HFFc6 (cell line): Measurements from ENCODE around the gene MOB3A. TPM values are rescaled to one million over a fixed set of nuclear protein-coding genes. Genes with fewer than 3 reads are reported as not detected.
A peak's percentile ranks its signal among the peaks of the same experiment; 100 is the strongest.

ENCODE experiments used
- DNase-seq: peaks from one replicate; pipeline ENCODE4 v3.0.0-alpha.2; 2018
- H3K27ac Mint-ChIP-seq: 2 replicates; pipeline ENCODE4 v1.8.0; 2020; ENCODE audit warnings: mild to moderate bottlenecking, mixed read lengths
- H3K27me3 Mint-ChIP-seq: 2 replicates; pipeline ENCODE4 v1.8.0; 2021; ENCODE audit warnings: mild to moderate bottlenecking, moderate library complexity, mixed read lengths; ENCODE audit not compliant: insufficient read depth
- H3K36me3 Mint-ChIP-seq: 2 replicates; pipeline ENCODE4 v1.8.0; 2021; ENCODE audit warnings: low read depth, mixed read lengths
- H3K4me1 Mint-ChIP-seq: 2 replicates; pipeline ENCODE4 v1.8.0; 2020; ENCODE audit warnings: low read depth, mixed read lengths
- H3K4me3 Mint-ChIP-seq: 2 replicates; pipeline ENCODE4 v1.8.0; 2020; ENCODE audit warnings: mild to moderate bottlenecking, moderate library complexity, mixed read lengths
- H3K9me3 Mint-ChIP-seq: 2 replicates; pipeline ENCODE4 v1.8.0; 2020; ENCODE audit warnings: mild to moderate bottlenecking, mixed read lengths
- CTCF ChIP-seq: fragments of 200-600 bp; sonication (generic); IDR thresholded peaks from 2 replicates; pipeline ENCODE4 v1.5.0; 2021; ENCODE audit warnings: antibody characterized with exemption, mild to moderate bottlenecking
- total RNA-seq, 6 experiments: library from RNA; stranded (reverse); fragmentation: NEBNext Ultra II Directional; extraction: Animal tissue kit (Norgen Biotek cat#: 25700); gene quantifications; 2 replicates in 1 of 6; 3 replicates in 5 of 6; pipeline ENCODE4 v1.2.3, GENCODE V29; 2021

The MOB3A gene
- total RNA-seq, 6 experiments from 2014 or later = 47.1 to 52.6 (median 51.2) TPM

- TF ChIP-seq CTCF = no peak
- peak; percentile 65 for DNase-seq
- H3K27ac Mint-ChIP-seq = peak overlapping the region; percentile 39; the same call in 1 of the 2 replicates
- no peaks in the 10 kb centered on the region for H3K36me3 Mint-ChIP-seq
- H3K9me3 Mint-ChIP-seq = peaks cover 7% of the 10 kb centered on the region; the same call in 1 of the 2 replicates
- no peaks in the 10 kb centered on the region; the same call in 1 of the 2 replicates for H3K27me3 Mint-ChIP-seq
- peaks cover 17% of the 10 kb centered on the region for H3K4me1 Mint-ChIP-seq
- H3K4me3 Mint-ChIP-seq = peak overlapping the region; percentile 59
Observed at GRCh38 chr19:2032296-2032941, 63.7 kb downstream of the MOB3A start.

DNA sequence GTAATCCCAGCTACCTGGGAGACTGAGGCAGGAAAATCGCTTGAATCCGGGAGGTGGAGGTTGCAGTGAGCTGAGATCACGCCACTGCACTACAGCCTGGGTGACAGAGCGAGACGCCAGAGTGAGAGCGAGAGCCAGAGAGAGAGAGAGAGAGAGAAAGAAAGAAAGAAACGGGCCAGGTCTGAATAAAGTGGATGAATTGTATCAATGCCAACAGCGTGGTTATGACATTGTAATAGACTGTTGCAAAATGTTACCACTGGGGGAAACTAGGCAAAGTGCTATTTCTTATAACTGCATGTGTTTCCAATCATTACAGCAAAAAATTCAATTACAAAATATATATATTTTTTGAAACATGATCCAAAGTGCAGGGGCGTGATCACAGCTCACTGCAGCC, 68.8 kb downstream of the MOB3A start:
- TF ChIP-seq CTCF = 0 out of 2 replicates have a peak, but pooled peaks have one; percentile 28
- Mint-ChIP-seq H3K27me3 (peaks cover 2% of the 10 kb centered on the region), H3K27ac (no peak overlapping the region), H3K4me1 (peaks cover 12% of the 10 kb centered on the region), H3K4me3 (no peak overlapping the region), H3K36me3 (no peaks in the 10 kb centered on the region; the same call in 1 of the 2 replicates), H3K9me3 (peaks cover 6% of the 10 kb centered on the region)
- DNase-seq = peak; percentile 61

- Mint-ChIP-seq H3K27me3 (peaks cover 2% of the 10 kb centered on the region), H3K36me3 (no peaks in the 10 kb centered on the region; the same call in 1 of the 2 replicates), H3K27ac (no peak overlapping the region), H3K4me3 (no peak overlapping the region), H3K4me1 (peaks cover 7% of the 10 kb centered on the region), H3K9me3 (peaks cover 6% of the 10 kb centered on the region)
- DNase-seq = no peak
- TF ChIP-seq CTCF = no peak
Observed at GRCh38 chr19:2026770-2027169, 69.4 kb downstream of the MOB3A start.

GRCh38 chr19:2022289-2022688, 73.8 kb downstream of the MOB3A start:
- Mint-ChIP-seq H3K27ac (no peak overlapping the region), H3K36me3 (no peaks in the 10 kb centered on the region; the same call in 1 of the 2 replicates), H3K4me3 (no peak overlapping the region), H3K4me1 (no peaks in the 10 kb centered on the region), H3K9me3 (peaks cover 6% of the 10 kb centered on the region), H3K27me3 (peaks cover 2% of the 10 kb centered on the region)
- no peak for TF ChIP-seq CTCF
- DNase-seq = no peak

GRCh38 chr19:2021453-2022140, 74.5 kb downstream of the MOB3A start:
- Mint-ChIP-seq H3K27me3 (peaks cover 2% of the 10 kb centered on the region), H3K9me3 (peaks cover 6% of the 10 kb centered on the region), H3K36me3 (no peaks in the 10 kb centered on the region; the same call in 1 of the 2 replicates), H3K27ac (no peak overlapping the region), H3K4me3 (no peak overlapping the region), H3K4me1 (no peaks in the 10 kb centered on the region)
- no peak for TF ChIP-seq CTCF
- DNase-seq = no peak

Other genes with a start within 250 kb of the MOB3A start
- 10 to 100 TPM; 32.9 to 38.2 (median 34.6) TPM for gene REXO1, start 247.8 kb downstream of the MOB3A start, total RNA-seq
- 10 to 100 TPM; 37.7 to 48.3 (median 41.6) TPM for gene KLF16, start 232.7 kb downstream of the MOB3A start, total RNA-seq
- 10 to 100 TPM; 61.0 to 80.0 (median 67.9) TPM for gene ABHD17A, start 210.8 kb downstream of the MOB3A start, total RNA-seq
- gene ADAT3, start 190.9 kb downstream of the MOB3A start, total RNA-seq = 1 to 10 TPM; 2.3 to 4.2 (median 3.0) TPM
- gene SCAMP4, start 190.9 kb downstream of the MOB3A start, total RNA-seq = 10 to 100 TPM; 51.7 to 84.8 (median 58.5) TPM
- 10 to 100 TPM; 44.8 to 52.0 (median 51.1) TPM for gene CSNK1G2, start 155.2 kb downstream of the MOB3A start, total RNA-seq
- 10 to 100 TPM; 74.1 to 95.6 (median 84.7) TPM for gene BTBD2, start 80.6 kb downstream of the MOB3A start, total RNA-seq
- gene MKNK2, start 45.1 kb downstream of the MOB3A start, total RNA-seq = 10 to 100 TPM; 61.5 to 82.9 (median 65.2) TPM
- gene IZUMO4, start 589 bp upstream of the MOB3A start, total RNA-seq = 1 to 10 TPM in 5 of 6 experiments, under 1 TPM in 1; 0.68 to 1.9 (median 1.5) TPM
- 100 to 1,000 TPM; 139 to 169 (median 151) TPM for gene AP3D1, start 55.2 kb upstream of the MOB3A start, total RNA-seq
- gene DOT1L, start 67.6 kb upstream of the MOB3A start, total RNA-seq = 10 to 100 TPM; 18.5 to 22.9 (median 21.3) TPM
- 10 to 100 TPM; 45.9 to 57.3 (median 50.2) TPM for gene PLEKHJ1, start 140.0 kb upstream of the MOB3A start, total RNA-seq
- 10 to 100 TPM; 48.7 to 60.6 (median 54.8) TPM for gene SF3A2, start 140.5 kb upstream of the MOB3A start, total RNA-seq
- 1 to 10 TPM in 5 of 6 experiments, under 1 TPM in 1; 0.98 to 2.3 (median 1.4) TPM for gene AMH, start 153.0 kb upstream of the MOB3A start, total RNA-seq
- gene JSRP1, start 160.1 kb upstream of the MOB3A start, total RNA-seq = under 1 TPM; 0.27 to 0.99 (median 0.72) TPM
- gene PEAK3, start 185.8 kb upstream of the MOB3A start, total RNA-seq = under 1 TPM; 0.07 to 0.53 (median 0.36) TPM
- gene LINGO3, start 211.8 kb upstream of the MOB3A start, total RNA-seq = not detected
- gene LSM7, start 232.3 kb upstream of the MOB3A start, total RNA-seq = 100 to 1,000 TPM in 5 of 6 experiments, 10 to 100 TPM in 1; 92.1 to 137 (median 118) TPM
- gene SPPL2B, start 232.4 kb upstream of the MOB3A start, total RNA-seq = 10 to 100 TPM; 32.9 to 41.8 (median 33.9) TPM